Karpas-422 (cell line): ENCODE data around the gene ZNF688. TPM values are rescaled to one million over a fixed set of nuclear protein-coding genes. Genes with fewer than 3 reads are reported as not detected.
"Not testable (repeated sequence)": the region's sequence is repeated elsewhere in the genome, so short reads cannot be mapped to it uniquely, and the experiment has no call there.

ENCODE experiments used
- DNase-seq: peaks from one replicate; pipeline ENCODE4 v3.0.0-alpha.2; 2015
- H2AFZ ChIP-seq: fragments of 200-600 bp; sonication (generic); 2 replicates; pipeline ENCODE4 v1.6.1; 2014; ENCODE audit warnings: antibody characterized with exemption, low read length, mixed read lengths
- H3K27ac ChIP-seq: fragments of 200-600 bp; sonication (generic); 2 replicates; pipeline ENCODE4 v1.5.1; 2014; ENCODE audit warnings: mild to moderate bottlenecking, low read length, moderate library complexity
- H3K27me3 ChIP-seq: fragments of 200-600 bp; sonication (generic); 2 replicates; pipeline ENCODE4 v1.6.1; 2014; ENCODE audit warnings: low read length, mixed read lengths
- H3K36me3 ChIP-seq: fragments of 200-600 bp; sonication (generic); 2 replicates; pipeline ENCODE4 v1.6.1; 2014; ENCODE audit warnings: low read length, mixed read lengths; ENCODE audit not compliant: insufficient read depth
- H3K4me1 ChIP-seq: fragments of 200-600 bp; sonication (generic); 2 replicates; pipeline ENCODE4 v1.6.1; 2014; ENCODE audit warnings: mild to moderate bottlenecking, low read length, mixed read lengths
- H3K4me2 ChIP-seq: fragments of 200-600 bp; sonication (generic); 2 replicates; pipeline ENCODE4 v1.6.1; 2014; ENCODE audit warnings: low read length, low read depth, mild to moderate bottlenecking; ENCODE audit not compliant: poor library complexity, severe bottlenecking
- H3K4me3 ChIP-seq: fragments of 200-600 bp; sonication (generic); 2 replicates; pipeline ENCODE4 v1.5.1; 2014; ENCODE audit warnings: mild to moderate bottlenecking, antibody characterized with exemption, low read length, mixed read lengths
- H3K79me2 ChIP-seq: fragments of 200-600 bp; sonication (generic); 2 replicates; pipeline ENCODE4 v1.6.1; 2014; ENCODE audit warnings: mild to moderate bottlenecking, low read length, mixed read lengths
- H3K9ac ChIP-seq: fragments of 200-600 bp; sonication (generic); 2 replicates; pipeline ENCODE4 v1.6.0; 2014; ENCODE audit warnings: low read length
- H3K9me2 ChIP-seq: fragments of 200-600 bp; sonication (generic), shearing (Covaris generic); replicated peaks from 2 replicates; pipeline ENCODE4 v1.6.0; 2014; ENCODE audit warnings: mild to moderate bottlenecking, low read length, moderate library complexity; ENCODE audit not compliant: insufficient read depth
- H3K9me3 ChIP-seq: fragments of 300-700, 200-600 bp; sonication (generic); 2 replicates; pipeline ENCODE4 v1.6.1; 2014; ENCODE audit warnings: low read length, mixed read lengths
- H4K20me1 ChIP-seq: fragments of 200-600 bp; sonication (generic); 2 replicates; pipeline ENCODE4 v1.6.1; 2014; ENCODE audit warnings: mild to moderate bottlenecking, antibody characterized with exemption, low read length, low read depth; ENCODE audit not compliant: insufficient read depth
- small RNA-seq: library from RNA; depleted of rRNA; stranded (forward); fragments of <200 nt; gene quantifications from one replicate; pipeline ENCODE3, GENCODE V24; 2014
- total RNA-seq: library from RNA; depleted of rRNA; stranded (reverse); fragments of >200 nt; shearing (Covaris generic); gene quantifications from 2 replicates; pipeline ENCODE4 v1.2.3, GENCODE V29; 2014; ENCODE audit warnings: low replicate concordance; rRNA removed

The ZNF688 gene
- total RNA-seq, 1 experiment from 2014 or later: 18.0 TPM

DNA sequence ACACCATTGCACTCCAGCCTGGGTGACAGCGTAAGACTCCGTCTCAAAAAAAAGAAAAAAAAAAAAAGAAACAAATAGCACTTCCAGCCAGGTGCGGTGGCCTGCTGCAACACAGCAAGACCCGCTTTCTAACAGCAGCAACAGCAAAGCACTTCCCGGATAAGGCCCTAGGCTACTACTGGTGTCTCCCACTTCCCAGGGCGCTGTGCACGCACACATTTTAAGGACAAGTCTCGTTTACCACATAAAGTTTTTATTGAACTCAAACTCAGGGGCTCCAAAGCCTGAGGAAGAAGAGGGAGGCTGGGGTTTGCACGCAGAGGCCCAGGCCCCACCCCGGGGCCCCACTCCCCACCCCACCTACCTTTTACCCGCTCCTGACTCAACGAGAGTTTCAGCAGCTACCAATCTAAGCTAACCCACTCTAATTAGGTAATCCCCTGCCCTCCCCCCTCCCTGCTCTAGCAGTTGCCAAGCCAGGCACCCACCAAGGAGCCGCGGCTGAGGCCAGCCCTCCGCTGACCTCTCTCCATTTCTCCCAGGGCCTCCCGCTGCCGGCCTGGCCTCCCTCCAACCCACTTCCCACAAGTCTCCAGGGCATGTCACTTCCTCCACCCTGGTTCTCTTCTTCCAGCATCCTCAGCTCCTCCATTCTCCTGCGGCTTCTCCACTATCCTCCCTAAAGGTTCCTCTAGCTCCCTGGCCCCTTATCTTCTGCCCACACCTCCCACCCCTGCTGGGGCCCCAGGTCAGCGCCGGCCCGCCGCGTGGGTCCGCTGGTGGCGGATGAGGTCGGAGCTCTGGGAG, 47.5 kb downstream of the ZNF688 start:
- no peak overlapping the region for H3K9ac ChIP-seq
- H3K9me2 ChIP-seq: no peaks in the 10 kb centered on the region
- peaks cover 24% of the 10 kb centered on the region for H3K4me1 ChIP-seq
- no peak overlapping the region for H3K27ac ChIP-seq
- DNase-seq: no peak
- no peak overlapping the region for H2AFZ ChIP-seq
- no peaks in the 10 kb centered on the region for H3K9me3 ChIP-seq
- H3K4me3 ChIP-seq: no peak overlapping the region
- no peaks in the 10 kb centered on the region for H4K20me1 ChIP-seq
- peaks cover 4% of the 10 kb centered on the region; the same call in 1 of the 2 replicates for H3K79me2 ChIP-seq
- no peaks in the 10 kb centered on the region for H3K27me3 ChIP-seq
- H3K36me3 ChIP-seq: no peaks in the 10 kb centered on the region
- H3K4me2 ChIP-seq: no peak overlapping the region

DNA sequence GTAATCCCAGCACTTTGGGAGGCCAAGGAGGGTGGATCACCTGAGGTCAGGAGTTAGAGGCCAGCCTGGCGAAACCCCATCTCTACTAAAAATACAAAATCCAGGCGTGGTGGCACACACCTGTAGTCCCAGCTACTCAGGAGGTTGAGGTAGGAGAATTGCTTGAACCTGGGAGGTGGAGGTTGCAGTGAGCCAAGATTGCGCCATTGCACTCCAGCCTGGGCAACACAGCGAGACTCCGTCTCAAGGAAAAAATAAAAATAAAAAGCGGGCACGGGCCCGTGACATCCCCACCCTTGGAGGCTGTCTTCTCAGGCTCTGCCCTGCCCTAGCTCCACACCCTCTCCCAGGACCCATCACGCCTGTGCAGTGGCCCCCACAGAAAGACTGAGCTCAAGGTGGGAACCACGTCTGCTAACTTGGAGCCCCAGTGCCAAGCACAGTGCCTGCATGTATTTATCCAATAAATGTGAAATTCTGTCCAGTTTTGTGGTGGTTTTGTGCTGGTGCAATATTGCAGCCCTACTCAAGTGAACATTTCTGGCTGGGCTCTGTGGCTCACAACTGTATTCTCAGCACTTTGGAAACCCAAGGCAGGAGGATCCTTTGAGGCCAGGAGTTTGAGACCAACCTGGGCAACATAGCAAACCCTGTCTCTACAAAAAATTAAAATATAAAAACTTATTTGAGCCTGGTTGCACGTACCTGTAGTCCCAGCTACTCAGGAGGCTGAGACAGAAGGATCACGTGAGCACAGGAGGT, 48.6 kb downstream of the ZNF688 start:
- not testable (repeated sequence) for H3K4me3 ChIP-seq, H3K27me3 ChIP-seq, H3K4me2 ChIP-seq, DNase-seq, H4K20me1 ChIP-seq, H3K9me2 ChIP-seq, H2AFZ ChIP-seq, H3K27ac ChIP-seq, H3K79me2 ChIP-seq, H3K9ac ChIP-seq, H3K36me3 ChIP-seq, H3K9me3 ChIP-seq
- peaks cover 13% of the 10 kb centered on the region for H3K4me1 ChIP-seq

DNA sequence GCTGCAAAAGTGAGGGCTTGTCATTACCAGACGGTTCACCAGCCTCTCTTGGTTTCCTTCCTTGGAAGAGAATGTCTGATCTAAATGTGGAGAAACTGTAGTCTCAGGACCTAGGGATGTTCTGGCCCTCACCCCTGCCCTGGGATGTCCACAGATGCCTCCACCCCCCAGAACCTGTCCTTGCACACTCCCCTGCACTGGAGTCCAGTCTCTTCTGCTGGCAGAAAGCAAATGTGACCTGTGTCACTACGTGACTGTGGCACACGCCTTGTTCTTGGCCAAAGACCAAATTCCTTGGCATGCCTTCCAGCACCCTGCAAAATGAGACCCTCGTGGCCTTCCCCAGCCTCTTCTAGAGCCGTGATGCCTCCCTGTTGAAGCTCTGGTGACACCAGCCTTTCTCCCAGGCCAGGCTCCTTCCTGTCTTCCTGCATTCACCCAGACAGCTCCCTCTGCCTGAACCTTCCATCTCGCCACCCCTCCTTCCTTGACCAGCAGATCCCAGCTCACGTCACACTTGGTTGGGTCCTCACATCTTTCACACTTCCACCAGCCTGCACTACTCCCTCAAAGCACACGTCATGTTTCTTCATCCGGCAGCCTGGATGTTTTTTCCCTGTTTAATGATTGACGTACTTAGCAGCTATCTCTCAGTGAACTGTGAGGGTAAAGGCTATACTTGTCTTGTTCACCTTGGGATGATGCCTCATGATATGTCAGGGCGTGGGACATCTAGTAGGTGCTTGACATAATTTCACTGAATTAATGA, 49.5 kb downstream of the ZNF688 start:
- H3K4me3 ChIP-seq: no peak overlapping the region
- DNase-seq: no peak
- no peaks in the 10 kb centered on the region for H4K20me1 ChIP-seq
- no peaks in the 10 kb centered on the region for H3K36me3 ChIP-seq
- H2AFZ ChIP-seq: no peak overlapping the region
- H3K4me1 ChIP-seq: peaks cover 8% of the 10 kb centered on the region
- H3K9me2 ChIP-seq: no peaks in the 10 kb centered on the region
- H3K27ac ChIP-seq: no peak overlapping the region
- H3K79me2 ChIP-seq: peaks cover 4% of the 10 kb centered on the region; the same call in 1 of the 2 replicates
- H3K27me3 ChIP-seq: no peaks in the 10 kb centered on the region
- H3K4me2 ChIP-seq: no peak overlapping the region
- no peaks in the 10 kb centered on the region for H3K9me3 ChIP-seq
- no peak overlapping the region for H3K9ac ChIP-seq

DNA sequence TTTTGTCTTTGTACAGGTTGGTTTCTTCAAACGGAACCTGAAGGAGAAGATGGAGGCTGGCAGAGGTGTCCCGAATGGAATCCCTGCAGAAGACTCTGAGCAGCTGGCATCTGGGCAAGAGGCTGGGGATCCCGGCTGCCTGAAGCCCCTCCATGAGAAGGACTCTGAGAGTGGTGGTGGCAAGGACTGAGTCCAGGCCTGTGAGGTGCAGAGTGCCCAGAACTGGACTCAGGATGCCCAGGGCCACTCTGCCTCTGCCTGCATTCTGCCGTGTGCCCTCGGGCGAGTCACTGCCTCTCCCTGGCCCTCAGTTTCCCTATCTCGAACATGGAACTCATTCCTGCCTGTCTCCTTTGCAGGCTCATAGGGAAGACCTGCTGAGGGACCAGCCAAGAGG, 50.0 kb downstream of the ZNF688 start:
- Histone ChIP-seq H3K4me3 (no peak overlapping the region), H2AFZ (no peak overlapping the region), H3K9me2 (no peaks in the 10 kb centered on the region), H3K27me3 (no peaks in the 10 kb centered on the region), H3K4me1 (peaks cover 8% of the 10 kb centered on the region), H3K27ac (no peak overlapping the region), H3K9ac (no peak overlapping the region), H3K36me3 (no peaks in the 10 kb centered on the region), H3K4me2 (no peak overlapping the region), H4K20me1 (no peaks in the 10 kb centered on the region), H3K79me2 (peaks cover 4% of the 10 kb centered on the region; the same call in 1 of the 2 replicates), H3K9me3 (no peaks in the 10 kb centered on the region)
- no peak for DNase-seq

Small RNA genes within 50 kb of the gene (small RNA-seq; reads per million reads assigned to genes)
- gene AC093249.4: not detected

Other genes with a start within 250 kb of the ZNF688 start
- 45.4 and 65.1 TPM in 2 replicates for gene CD2BP2, start 216.4 kb downstream of the ZNF688 start, total RNA-seq
- gene TBC1D10B, start 201.2 kb downstream of the ZNF688 start, total RNA-seq: 31.2 and 45.5 TPM in 2 replicates
- not detected in 2 replicates for gene MYL11, start 196.9 kb downstream of the ZNF688 start, total RNA-seq
- gene SEPTIN1, start 189.2 kb downstream of the ZNF688 start, total RNA-seq: 64.1 and 117 TPM in 2 replicates
- 18.2 and 20.5 TPM in 2 replicates for gene ZNF48, start 176.3 kb downstream of the ZNF688 start, total RNA-seq
- gene ZNF771, start 164.1 kb downstream of the ZNF688 start, total RNA-seq: 13.1 and 20.0 TPM in 2 replicates
- gene DCTPP1, start 141.7 kb downstream of the ZNF688 start, total RNA-seq: 31.3 and 48.5 TPM in 2 replicates
- gene SEPHS2, start 125.8 kb downstream of the ZNF688 start, total RNA-seq: 16.3 and 21.8 TPM in 2 replicates
- 0.07 and 0.51 TPM in 2 replicates for gene ITGAL, start 99.0 kb downstream of the ZNF688 start, total RNA-seq
- 59.4 and 107 TPM in 2 replicates for gene ZNF768, start 45.1 kb downstream of the ZNF688 start, total RNA-seq
- gene ZNF747, start 36.9 kb downstream of the ZNF688 start, total RNA-seq: 9.8 and 16.9 TPM in 2 replicates
- gene ZNF764, start 13.3 kb downstream of the ZNF688 start, total RNA-seq: 7.0 and 15.8 TPM in 2 replicates
- gene ZNF785, start 14.0 kb upstream of the ZNF688 start, total RNA-seq: 14.9 and 20.8 TPM in 2 replicates
- gene ZNF689, start 38.7 kb upstream of the ZNF688 start, total RNA-seq: 6.9 and 7.5 TPM in 2 replicates
- 17.4 and 42.0 TPM in 2 replicates for gene PRR14, start 79.2 kb upstream of the ZNF688 start, total RNA-seq
- 32.9 and 36.1 TPM in 2 replicates for gene FBRS, start 86.7 kb upstream of the ZNF688 start, total RNA-seq
- gene SRCAP, start 127.5 kb upstream of the ZNF688 start, total RNA-seq: 13.2 and 21.2 TPM in 2 replicates
- gene PHKG2, start 176.7 kb upstream of the ZNF688 start, total RNA-seq: 32.3 and 35.5 TPM in 2 replicates
- gene CFAP119, start 190.3 kb upstream of the ZNF688 start, total RNA-seq: 8.9 and 15.0 TPM in 2 replicates
- gene RNF40, start 190.6 kb upstream of the ZNF688 start, total RNA-seq: 57.9 and 66.4 TPM in 2 replicates
- 4.8 and 6.3 TPM in 2 replicates for gene ZNF629, start 215.5 kb upstream of the ZNF688 start, total RNA-seq